ENCODE measurements around the gene RHOT2. TPM values are rescaled to one million over a fixed set of nuclear protein-coding genes. Genes with fewer than 3 reads are reported as not detected.
A peak's percentile ranks its signal among the peaks of the same experiment; 100 is the strongest.

Gene RHOT2
- total and polyA plus RNA-seq, 2 of the 8 experiments (the other 6 are each of a cell fraction or from before 2014, with no cell fraction given), result 149 to 194 TPM

- no peak for DNase-seq (ENCODE audit: low read depth in 1 of 2, low spot score in 2 of 2)
- H3K23me2 ChIP-seq (ENCODE audit: low read depth, low read length), result peaks cover 3% of the 10 kb centered on the region; the same call in 1 of the 2 replicates
- H4K20me1 ChIP-seq (replicated peaks in 1 of 2; ENCODE audit: control insufficient read depth in 1 of 2, insufficient read depth in 2 of 2, low read length in 2 of 2), result peaks cover 6 to 27% of the 10 kb centered on the region in 2 experiments
- H3K4me2 ChIP-seq (ENCODE audit: insufficient read depth in 1 of 2, low read depth in 2 of 2, low read length in 2 of 2), result no peak overlapping the region
- H2BK15ac ChIP-seq (ENCODE audit: low read length), result no peak overlapping the region
- no peak overlapping the region for H2BK5ac ChIP-seq (ENCODE audit: low read depth, low read length)
- H3K56ac ChIP-seq (replicated peaks; ENCODE audit: insufficient read length, low read depth, low read length), result no peak overlapping the region
- H3K36me3 ChIP-seq (ENCODE audit: control insufficient read depth in 2 of 4, insufficient read depth in 4 of 4, low read length in 3 of 4), result no peaks in the 10 kb centered on the region
- FAIRE-seq, result no peak
- H3K4me3 ChIP-seq (ENCODE audit: extremely low read depth in 1 of 4, insufficient read depth in 2 of 4, low read depth in 3 of 4, low read length in 4 of 4), result no peak overlapping the region
- no peak overlapping the region for H3K27ac ChIP-seq (ENCODE audit: low read depth, low read length)
- no peak overlapping the region for H3K23ac ChIP-seq (ENCODE audit: insufficient read length)
- CTCF ChIA-PET (ENCODE audit: partially characterized antibody), result interaction anchor here (0.6 kb wide), 1 partner anchor 45 kb away, joined by 5 read pairs; no protein-coding TSS in a partner anchor
- H4K91ac ChIP-seq (replicated peaks; ENCODE audit: insufficient read length, low read length), result no peak overlapping the region
- H3K9ac ChIP-seq (replicated peaks in 1 of 4; ENCODE audit: extremely low read depth in 1 of 4, low read depth in 3 of 4, low read length in 3 of 4), result no peak overlapping the region
- POLR2A ChIA-PET (ENCODE audit: partially characterized antibody), result interaction anchor here (0.8 to 1.2 kb wide), 4 partner anchors 10 to 89 kb away, joined by 3 to 4 read pairs (median 3); partner anchors contain the start of genes RHBDL1, RPUSD1 and WDR24
- H3K79me1 ChIP-seq (ENCODE audit: low read depth, low read length), result no peaks in the 10 kb centered on the region
- no peaks in the 10 kb centered on the region for H3K79me2 ChIP-seq (ENCODE audit: control insufficient read depth in 1 of 2, insufficient read depth in 2 of 2, low read length in 2 of 2)
- peaks cover 39 to 85% (median 76%) of the 10 kb centered on the region in 4 experiments for H3K27me3 ChIP-seq (replicated peaks in 1 of 4; ENCODE audit: control insufficient read depth in 3 of 4, extremely low read depth in 1 of 4, insufficient read depth in 3 of 4, low read length in 3 of 4)
- H2AK5ac ChIP-seq (ENCODE audit: low read depth, low read length), result no peak overlapping the region
- no peak overlapping the region for H2BK12ac ChIP-seq (ENCODE audit: low read depth, low read length)
- 85% methylated on average over 17 of the region's 19 CpGs; no CpG with 5 or more reads in 1 of the 2 experiments for WGBS, 2 experiments (ENCODE audit: extremely low coverage in 1 of 2, insufficient coverage in 1 of 2, insufficient read length in 1 of 2, insufficient replicate concordance in 2 of 2, low coverage in 1 of 2, low lambda C conversion rate in 2 of 2, missing lambda C conversion rate in 1 of 2)
- H2BK20ac ChIP-seq (ENCODE audit: low read length), result no peak overlapping the region
- no peaks in the 10 kb centered on the region for H3K9me3 ChIP-seq (ENCODE audit: insufficient read depth in 2 of 2, low read depth in 1 of 2, low read length in 1 of 2)
- H3K4me1 ChIP-seq (replicated peaks in 1 of 4; ENCODE audit: control insufficient read depth in 3 of 4, insufficient read depth in 4 of 4, low read length in 3 of 4), result peaks cover 0 to 8% (median 7%) of the 10 kb centered on the region in 4 experiments; a peak in 4 of 7 replicates
- H4K5ac ChIP-seq (ENCODE audit: insufficient read length, low read depth, low read length), result no peak overlapping the region
- H3K18ac ChIP-seq (ENCODE audit: extremely low read depth, low read length), result no peak overlapping the region
- H3K14ac ChIP-seq (ENCODE audit: insufficient read length), result no peak overlapping the region
- no peak overlapping the region for H2AFZ ChIP-seq (ENCODE audit: low read length)
- no peak overlapping the region for H3K4ac ChIP-seq (replicated peaks; ENCODE audit: insufficient read length, low read depth, low read length)
- H4K8ac ChIP-seq (ENCODE audit: extremely low read depth, insufficient read depth, low read length), result peak overlapping the region; percentile 25; the same call in 1 of the 2 replicates
- H2BK120ac ChIP-seq (replicated peaks; ENCODE audit: low read depth, low read length), result no peak overlapping the region
- no peak for TF ChIP-seq ATF3 (IDR thresholded peaks at IDR 0.05; ENCODE audit: insufficient read depth, low read depth, low read length)
- TF ChIP-seq KDM5A (IDR thresholded peaks at IDR 0.05; ENCODE audit: low read length), result no peak
- no peak for TF ChIP-seq USF2 (IDR thresholded peaks at IDR 0.05; ENCODE audit: low read length)
- TF ChIP-seq POLR2A (IDR thresholded peaks at IDR 0.05; ENCODE audit: control extremely low read depth in 1 of 2, low read depth in 2 of 2, low read length in 2 of 2), result no peak
- TF ChIP-seq SIX5 (IDR thresholded peaks at IDR 0.05; ENCODE audit: low read depth, low read length), result no peak
- no peak for TF ChIP-seq ASH2L (IDR thresholded peaks at IDR 0.05; ENCODE audit: low read length)
- TF ChIP-seq HDAC6 (IDR thresholded peaks at IDR 0.05; ENCODE audit: low read depth, low read length), result no peak
- no peak for TF ChIP-seq TCF12 (IDR thresholded peaks at IDR 0.05; ENCODE audit: low read depth, low read length)
- no peak for TF ChIP-seq SP1 (IDR thresholded peaks at IDR 0.05; ENCODE audit: low read depth, low read length)
- TF ChIP-seq EZH2 (IDR thresholded peaks at IDR 0.05; ENCODE audit: low read depth, low read length, severe bottlenecking), result no peak
- TF ChIP-seq FOSL1 (IDR thresholded peaks at IDR 0.05; ENCODE audit: insufficient read depth, low read depth, low read length), result no peak
- no peak for TF ChIP-seq JUND (IDR thresholded peaks at IDR 0.05; ENCODE audit: low read length)
These were observed 31.2 kb downstream of the RHOT2 start for GRCh38 chr16:698911-699671.

All from H1 (cell line).